SK-N-SH (cell line): ENCODE data around the gene ROBO1.

ENCODE experiments used
- CHD2 ChIP-seq: fragments of 150-350 bp; IDR thresholded peaks from 2 replicates; pipeline ENCODE4 v1.6.1; 2018; ENCODE audit warnings: low read length; ENCODE audit not compliant: partially characterized antibody
- EP300 ChIP-seq, 2 experiments: IDR thresholded peaks; 2 replicates each; pipeline versions ENCODE4 v1.4.0 to v1.6.1; 2012; ENCODE audit warnings: borderline replicate concordance in 1 of 2, low read depth in 1 of 2, low read length in 1 of 2
- FOXM1 ChIP-seq: IDR thresholded peaks from 2 replicates; pipeline ENCODE4 v1.4.0; 2012; ENCODE audit warnings: low read depth, mild to moderate bottlenecking
- MEF2A ChIP-seq: IDR thresholded peaks from 2 replicates; pipeline ENCODE4 v1.4.0; 2012; ENCODE audit warnings: low read depth, borderline replicate concordance
- RAD21 ChIP-seq: IDR thresholded peaks from 2 replicates; pipeline ENCODE4 v1.6.1; 2012; ENCODE audit warnings: mild to moderate bottlenecking, low read length
- RCOR1 ChIP-seq: fragments of 150-350 bp; IDR thresholded peaks from 2 replicates; pipeline ENCODE4 v1.6.1; 2017; ENCODE audit warnings: antibody characterized with exemption, low read length
- RFX5 ChIP-seq: IDR thresholded peaks from 2 replicates; pipeline ENCODE4 v1.6.1; 2012; ENCODE audit warnings: mild to moderate bottlenecking, improper control_type of control experiment, low read length
- RXRA ChIP-seq: IDR thresholded peaks from 2 replicates; pipeline ENCODE4 v1.4.0; 2012; ENCODE audit warnings: low read depth, mild to moderate bottlenecking, borderline replicate concordance
- TAF1 ChIP-seq: IDR thresholded peaks from 2 replicates; pipeline ENCODE4 v1.6.1; 2012; ENCODE audit warnings: low read depth, mild to moderate bottlenecking, low read length, moderate library complexity, borderline replicate concordance
- TF ChIP-seq, protein P1 (sequence below): fragments of 200-600 bp; sonication (generic); IDR thresholded peaks from 2 replicates; pipeline ENCODE4 v1.6.1; 2017; ENCODE audit warnings: antibody characterized with exemption, mild to moderate bottlenecking, moderate library complexity

DNA sequence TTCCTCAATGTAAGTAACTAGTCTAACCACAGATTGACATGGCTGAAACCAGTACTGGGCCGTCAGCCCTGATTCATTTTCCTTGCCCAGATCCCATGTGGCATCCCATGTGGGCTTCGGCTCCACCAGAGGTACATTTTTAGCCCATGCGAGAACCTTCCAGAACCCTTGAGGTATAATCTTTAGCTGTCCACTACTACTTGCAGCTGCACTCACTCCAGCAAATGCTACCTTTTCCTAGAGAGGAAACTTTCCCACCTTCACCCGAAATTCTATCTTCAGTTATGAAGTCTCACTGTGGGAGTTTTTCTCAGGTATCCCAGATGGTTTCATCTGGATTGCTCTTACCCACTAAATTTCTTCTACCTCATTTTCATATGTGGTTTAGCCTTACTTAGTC, 907.2 kb downstream of the ROBO1 start:
- TF ChIP-seq CHD2 (no peak), RFX5 (no peak), FOXM1 (no peak), TAF1 (no peak), RXRA (no peak), RCOR1 (no peak), RAD21 (no peak), EP300 (IDR thresholded peaks at IDR 0.05; ENCODE audit: borderline replicate concordance in 1 of 2, low read depth in 1 of 2, low read length in 1 of 2) (no peak), MEF2A (no peak)
- TF ChIP-seq, protein P1, sequence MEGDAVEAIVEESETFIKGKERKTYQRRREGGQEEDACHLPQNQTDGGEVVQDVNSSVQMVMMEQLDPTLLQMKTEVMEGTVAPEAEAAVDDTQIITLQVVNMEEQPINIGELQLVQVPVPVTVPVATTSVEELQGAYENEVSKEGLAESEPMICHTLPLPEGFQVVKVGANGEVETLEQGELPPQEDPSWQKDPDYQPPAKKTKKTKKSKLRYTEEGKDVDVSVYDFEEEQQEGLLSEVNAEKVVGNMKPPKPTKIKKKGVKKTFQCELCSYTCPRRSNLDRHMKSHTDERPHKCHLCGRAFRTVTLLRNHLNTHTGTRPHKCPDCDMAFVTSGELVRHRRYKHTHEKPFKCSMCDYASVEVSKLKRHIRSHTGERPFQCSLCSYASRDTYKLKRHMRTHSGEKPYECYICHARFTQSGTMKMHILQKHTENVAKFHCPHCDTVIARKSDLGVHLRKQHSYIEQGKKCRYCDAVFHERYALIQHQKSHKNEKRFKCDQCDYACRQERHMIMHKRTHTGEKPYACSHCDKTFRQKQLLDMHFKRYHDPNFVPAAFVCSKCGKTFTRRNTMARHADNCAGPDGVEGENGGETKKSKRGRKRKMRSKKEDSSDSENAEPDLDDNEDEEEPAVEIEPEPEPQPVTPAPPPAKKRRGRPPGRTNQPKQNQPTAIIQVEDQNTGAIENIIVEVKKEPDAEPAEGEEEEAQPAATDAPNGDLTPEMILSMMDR = no peak
